Ovary (tissue), 9 donors: ENCODE measurements around the gene MAP1LC3B. TPM values are rescaled to one million over a fixed set of nuclear protein-coding genes. Genes with fewer than 3 reads are reported as not detected.
A peak's percentile ranks its signal among the peaks of the same experiment; 100 is the strongest.

ENCODE experiments used
- DNase-seq, 5 donors: peaks; one replicate each; pipeline ENCODE4 v3.0.0-alpha.2; 2019 to 2020
- H3K27ac ChIP-seq, 2 donors: fragments of 200-600 bp; one replicate each; pipeline versions ENCODE4 v1.5.1 to v1.8.0; 2019 to 2022
- H3K27me3 ChIP-seq: fragments of 200-600 bp; one replicate; pipeline ENCODE4 v1.8.0; 2022
- H3K36me3 ChIP-seq: fragments of 200-600 bp; sonication (generic); one replicate; pipeline ENCODE4 v1.5.1; 2019
- H3K4me1 ChIP-seq: one replicate; pipeline ENCODE4 v1.8.1; 2013; ENCODE audit warnings: mild to moderate bottlenecking, moderate library complexity; ENCODE audit not compliant: insufficient read depth
- H3K4me3 ChIP-seq: fragments of 200-600 bp; sonication (generic); one replicate; pipeline ENCODE4 v1.5.1; 2017
- H3K9me3 ChIP-seq, 2 donors: fragments of 200-600 bp in 1 of 2; sonication (generic) in 1 of 2; one replicate each; pipeline versions ENCODE4 v1.5.1 to v1.8.1; 2013 to 2019; ENCODE audit warnings: mild to moderate bottlenecking in 1 of 2, moderate library complexity in 1 of 2
- EP300 ChIP-seq: sonication (generic); formaldehyde crosslinking; IDR thresholded peaks from one replicate; pipeline ENCODE4 v1.6.1; 2017; ENCODE audit warnings: antibody characterized with exemption
- POLR2A ChIP-seq: fragments of 450-650 bp; IDR thresholded peaks from one replicate; pipeline ENCODE4 v1.6.1; 2017; ENCODE audit warnings: antibody characterized with exemption, mild to moderate bottlenecking, moderate library complexity
- WGBS, 3 donors: extraction: QIAGEN DNeasy Blood & Tissue Kit in 1 of 3; methylation state at CpG; one replicate each; pipeline versions ENCODE4 v1.1.5 to v1.1.7; 2013 to 2017; 5-methylcytosine and 5-hydroxymethylcytosine counted together
- intact Hi-C, 4 donors: fragments of 100-400 bp; cut with DNase I; formaldehyde crosslinking; loops; one replicate each; pipeline versions ENCODE4 v1.11.0 to v1.15.1; 2022 to 2023
- polyA plus RNA-seq, 2 donors: library from polyadenylated mRNA; stranded (reverse); fragments of 200-250 nt in 1 of 2; fragments of 350-450 nt in 1 of 2; fragmentation: Illumina TruSeq in 1 of 2; extraction: RNeasy Lipid Tissue Mini Kit (QIAGEN cat#74804) in 1 of 2; gene quantifications; one replicate each; pipeline ENCODE4 v1.2.3, GENCODE V29; 2013 to 2014
- total RNA-seq, 7 donors: library from RNA; depleted of rRNA in 2 of 7; stranded (reverse); fragments of >200 nt in 2 of 7; fragmentation: NEBNext Ultra II Directional in 3 of 7; extraction: Animal tissue kit (Norgen Biotek cat#: 25700) in 3 of 7; gene quantifications; one replicate each; pipeline versions ENCODE4 v1.1.0 to v1.2.4, GENCODE V29; 2016 to 2023
- TF ChIP-seq, protein P1 (sequence below), 3 donors: fragments of 450-650 bp in 2 of 3; fragments of 200-600 bp in 1 of 3; IDR thresholded peaks; one replicate each; pipeline versions ENCODE4 v1.5.1 to v1.8.0; 2016 to 2022; ENCODE audit warnings: antibody characterized with exemption in 3 of 3, mild to moderate bottlenecking in 1 of 3
- donor health status: DM: no; HTN: no; CAD: no; lungs with moderate emphysema.
- donor health status: DM: no; HTN: no; CAD: no.
- donor health status: Bipolar disorder and iron deficiency.
- donor health status: DM: yes; HTN: yes; CAD: no.
- donor health status: DM: no; HTN: no; CAD: no.
- donor health status: DM: yes; HTN: yes; CAD: no.

MAP1LC3B gene
- total and polyA plus RNA-seq, 9 donors = 32.9 to 110 (median 44.6) TPM

- intact Hi-C loops = loop anchor here in 3 of 4 donors (10.0 kb wide), 4 partner anchors 132 to 352 kb away; partner anchors contain the start of gene KLHDC4 (in 1 of the 3)
- Histone ChIP-seq H3K27ac (no peak overlapping the region), H3K36me3 (no peaks in the 10 kb centered on the region), H3K27me3 (no peaks in the 10 kb centered on the region), H3K9me3 (no peaks in the 10 kb centered on the region), H3K4me1 (no peaks in the 10 kb centered on the region), H3K4me3 (no peak overlapping the region)
- TF ChIP-seq EP300 (no peak), POLR2A (no peak)
- TF ChIP-seq, protein P1, sequence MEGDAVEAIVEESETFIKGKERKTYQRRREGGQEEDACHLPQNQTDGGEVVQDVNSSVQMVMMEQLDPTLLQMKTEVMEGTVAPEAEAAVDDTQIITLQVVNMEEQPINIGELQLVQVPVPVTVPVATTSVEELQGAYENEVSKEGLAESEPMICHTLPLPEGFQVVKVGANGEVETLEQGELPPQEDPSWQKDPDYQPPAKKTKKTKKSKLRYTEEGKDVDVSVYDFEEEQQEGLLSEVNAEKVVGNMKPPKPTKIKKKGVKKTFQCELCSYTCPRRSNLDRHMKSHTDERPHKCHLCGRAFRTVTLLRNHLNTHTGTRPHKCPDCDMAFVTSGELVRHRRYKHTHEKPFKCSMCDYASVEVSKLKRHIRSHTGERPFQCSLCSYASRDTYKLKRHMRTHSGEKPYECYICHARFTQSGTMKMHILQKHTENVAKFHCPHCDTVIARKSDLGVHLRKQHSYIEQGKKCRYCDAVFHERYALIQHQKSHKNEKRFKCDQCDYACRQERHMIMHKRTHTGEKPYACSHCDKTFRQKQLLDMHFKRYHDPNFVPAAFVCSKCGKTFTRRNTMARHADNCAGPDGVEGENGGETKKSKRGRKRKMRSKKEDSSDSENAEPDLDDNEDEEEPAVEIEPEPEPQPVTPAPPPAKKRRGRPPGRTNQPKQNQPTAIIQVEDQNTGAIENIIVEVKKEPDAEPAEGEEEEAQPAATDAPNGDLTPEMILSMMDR (IDR thresholded peaks at IDR 0.05) = no peak
- DNase-seq = peak in 1 of 5 donors; percentile 31
- 87 to 91% (median 91%) methylated on average over 27 of the region's 27 CpGs for WGBS, 3 donors
Measured at GRCh38 chr16:87412996-87413421, 20.9 kb downstream of the MAP1LC3B start.

GRCh38 chr16:87414251-87414680, 22.1 kb downstream of the MAP1LC3B start:
- no peaks in the 10 kb centered on the region for H3K9me3 ChIP-seq
- no peak overlapping the region for H3K4me3 ChIP-seq
- intact Hi-C loops = loop anchor here in 3 of 4 donors (10.0 kb wide), 4 partner anchors 131 to 351 kb away; partner anchors contain the start of gene KLHDC4 (in 1 of the 3)
- H3K4me1 ChIP-seq = no peaks in the 10 kb centered on the region
- no peak overlapping the region for H3K27ac ChIP-seq
- H3K27me3 ChIP-seq = no peaks in the 10 kb centered on the region
- DNase-seq = peak in 2 of 5 donors; percentile 9 to 23
- H3K36me3 ChIP-seq = no peaks in the 10 kb centered on the region
- no peak for TF ChIP-seq EP300
- TF ChIP-seq POLR2A = no peak
- TF ChIP-seq, protein P1 (IDR thresholded peaks at IDR 0.05) = no peak
- WGBS, 3 donors = 85 to 89% (median 87%) methylated on average over 24 of the region's 24 CpGs

DNA sequence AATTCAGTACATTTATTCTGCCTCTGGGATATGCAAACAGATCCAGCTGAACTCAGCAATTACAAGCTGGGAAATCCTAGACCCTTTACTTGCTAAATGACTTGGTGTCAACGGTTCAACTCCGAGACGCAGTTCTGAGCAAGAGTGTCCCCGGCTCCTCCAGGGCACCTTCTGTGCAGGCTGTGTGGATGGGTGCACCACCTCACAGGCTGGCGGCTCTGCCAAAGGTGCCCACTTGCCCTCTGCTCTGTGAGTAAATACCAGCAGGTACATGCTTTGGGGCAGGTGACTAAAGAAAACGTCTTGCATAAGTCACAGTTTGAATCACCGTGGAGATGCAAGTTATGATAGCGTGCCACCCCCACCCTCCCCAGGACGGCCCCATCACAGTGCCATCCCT, 23.3 kb downstream of the MAP1LC3B start:
- intact Hi-C loops = loop anchor here in 3 of 4 donors (10.0 kb wide), 4 partner anchors 129 to 349 kb away; partner anchors contain the start of gene KLHDC4 (in 1 of the 3)
- WGBS, 3 donors = 88 to 92% (median 89%) methylated on average over 9 of the region's 9 CpGs
- no peak overlapping the region for H3K4me3 ChIP-seq
- no peak overlapping the region for H3K27ac ChIP-seq
- no peaks in the 10 kb centered on the region for H3K36me3 ChIP-seq
- no peaks in the 10 kb centered on the region for H3K27me3 ChIP-seq
- peak in 1 of 5 donors; percentile 13 for DNase-seq
- TF ChIP-seq POLR2A (no peak), EP300 (no peak)
- TF ChIP-seq, protein P1 (IDR thresholded peaks at IDR 0.05) = no peak
- H3K4me1 ChIP-seq = no peaks in the 10 kb centered on the region
- H3K9me3 ChIP-seq = no peaks in the 10 kb centered on the region

DNA sequence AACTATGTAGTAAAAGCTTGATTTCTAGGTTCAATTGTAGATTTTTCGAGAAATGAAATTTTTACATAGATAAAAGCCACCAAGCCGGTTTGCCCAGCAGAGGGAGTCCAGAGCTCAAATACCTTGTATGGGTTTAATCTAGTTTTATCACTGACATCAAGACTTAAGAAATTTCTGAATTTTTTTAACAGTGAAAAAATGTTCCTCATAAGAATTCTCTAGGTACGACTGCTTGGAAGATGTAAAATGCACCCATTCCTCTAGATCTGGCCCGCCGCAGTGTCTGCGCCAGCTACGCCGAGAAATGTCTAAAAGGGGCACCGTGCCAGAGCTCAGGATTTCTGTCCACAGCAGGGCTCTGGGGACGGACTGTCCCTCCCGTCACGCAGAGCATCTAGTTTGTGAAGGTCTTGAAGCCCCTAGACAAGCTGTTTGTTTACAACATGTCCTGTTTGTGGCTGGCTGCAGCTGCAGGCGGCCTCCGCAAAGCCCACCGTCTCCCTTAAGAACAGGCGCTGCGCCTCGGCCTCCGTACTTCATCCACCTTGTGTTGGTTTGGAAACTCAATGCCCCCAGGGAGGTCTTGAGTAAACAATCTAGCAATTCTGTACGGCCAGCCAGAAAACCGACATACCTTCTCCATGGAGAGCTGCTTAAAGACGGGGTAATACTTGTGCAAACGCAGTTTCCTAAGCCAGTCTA, 24.8 kb downstream of the MAP1LC3B start:
- Histone ChIP-seq H3K4me3 (no peak overlapping the region), H3K36me3 (no peaks in the 10 kb centered on the region), H3K9me3 (no peaks in the 10 kb centered on the region), H3K27me3 (no peaks in the 10 kb centered on the region), H3K4me1 (no peaks in the 10 kb centered on the region), H3K27ac (no peak overlapping the region)
- TF ChIP-seq POLR2A = no peak
- TF ChIP-seq, protein P1 (IDR thresholded peaks at IDR 0.05) = peak; percentile 11 to 59 (median 48)
- WGBS, 3 donors = 76 to 83% (median 77%) methylated on average over 23 of the region's 23 CpGs
- intact Hi-C loops = loop anchor here in 3 of 4 donors (10.0 kb wide), 4 partner anchors 128 to 348 kb away; partner anchors contain the start of gene KLHDC4 (in 1 of the 3)
- DNase-seq = peak in 3 of 5 donors; percentile 21 to 56 (median 53)
